Ishikawa (cell line): Measurements from ENCODE around the gene CIAO3.
A peak's percentile ranks its signal among the peaks of the same experiment; 100 is the strongest.

Experiments
- CEBPB ChIP-seq: IDR thresholded peaks from 2 replicates; pipeline ENCODE4 v1.6.1; 2012
- CREB1 ChIP-seq: IDR thresholded peaks from 2 replicates; pipeline ENCODE4 v1.6.1; 2012; ENCODE audit warnings: low read depth
- EP300 ChIP-seq: IDR thresholded peaks from 2 replicates; pipeline ENCODE4 v1.6.1; 2012; ENCODE audit warnings: borderline replicate concordance
- FOXM1 ChIP-seq: IDR thresholded peaks from 2 replicates; pipeline ENCODE4 v1.6.1; 2012; ENCODE audit warnings: low read depth, borderline replicate concordance
- NFIC ChIP-seq: IDR thresholded peaks from 2 replicates; pipeline ENCODE4 v1.6.1; 2012
- RAD21 ChIP-seq: IDR thresholded peaks from 2 replicates; pipeline ENCODE4 v1.6.1; 2012; ENCODE audit warnings: low read depth
- TAF1 ChIP-seq: IDR thresholded peaks from 2 replicates; pipeline ENCODE4 v1.6.1; 2012; ENCODE audit warnings: low read depth, mild to moderate bottlenecking
- TCF12 ChIP-seq: IDR thresholded peaks from 2 replicates; pipeline ENCODE4 v1.6.1; 2012; ENCODE audit warnings: low read depth
- TEAD4 ChIP-seq: IDR thresholded peaks from 2 replicates; pipeline ENCODE4 v1.6.1; 2012
- YY1 ChIP-seq: IDR thresholded peaks from 2 replicates; pipeline ENCODE4 v1.6.1; 2012; ENCODE audit warnings: low read depth
- TF ChIP-seq, protein P1 (sequence below): IDR thresholded peaks from 2 replicates; pipeline ENCODE4 v1.6.1; 2012
- TF ChIP-seq, protein P2 (sequence below): IDR thresholded peaks from 2 replicates; pipeline ENCODE4 v1.6.1; 2012; ENCODE audit warnings: low read depth, mild to moderate bottlenecking

DNA sequence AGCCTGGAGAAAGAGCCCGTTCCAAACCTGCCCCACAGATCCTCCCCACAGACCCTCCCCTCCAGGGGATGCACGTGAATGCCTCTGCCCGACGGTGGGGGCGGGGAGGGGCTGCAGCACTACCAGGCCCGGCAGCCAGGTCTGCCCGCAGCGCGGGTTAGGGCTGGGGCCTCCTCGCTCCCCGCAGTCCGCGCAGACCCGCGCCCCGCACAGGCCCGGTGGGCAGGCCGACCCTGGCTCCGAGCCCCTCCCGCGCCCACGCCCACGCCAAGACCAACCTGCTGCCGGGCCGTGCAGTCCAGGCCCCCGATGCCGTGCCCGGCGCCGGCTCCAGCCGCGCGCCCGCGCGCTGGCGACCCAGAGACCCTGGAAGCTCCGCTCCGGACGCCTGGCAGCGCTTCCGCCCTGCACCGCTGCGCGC, 47.2 kb upstream of the CIAO3 start, which contains the start of gene RPUSD1:
- no peak for TF ChIP-seq CREB1
- TF ChIP-seq, protein P1, sequence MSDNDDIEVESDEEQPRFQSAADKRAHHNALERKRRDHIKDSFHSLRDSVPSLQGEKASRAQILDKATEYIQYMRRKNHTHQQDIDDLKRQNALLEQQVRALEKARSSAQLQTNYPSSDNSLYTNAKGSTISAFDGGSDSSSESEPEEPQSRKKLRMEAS, result 0 out of 2 replicates have a peak, but pooled peaks have one; percentile 7
- no peak for TF ChIP-seq TCF12
- TF ChIP-seq CEBPB, result no peak
- TF ChIP-seq YY1, result no peak
- TF ChIP-seq EP300, result no peak
- TF ChIP-seq, protein P2, sequence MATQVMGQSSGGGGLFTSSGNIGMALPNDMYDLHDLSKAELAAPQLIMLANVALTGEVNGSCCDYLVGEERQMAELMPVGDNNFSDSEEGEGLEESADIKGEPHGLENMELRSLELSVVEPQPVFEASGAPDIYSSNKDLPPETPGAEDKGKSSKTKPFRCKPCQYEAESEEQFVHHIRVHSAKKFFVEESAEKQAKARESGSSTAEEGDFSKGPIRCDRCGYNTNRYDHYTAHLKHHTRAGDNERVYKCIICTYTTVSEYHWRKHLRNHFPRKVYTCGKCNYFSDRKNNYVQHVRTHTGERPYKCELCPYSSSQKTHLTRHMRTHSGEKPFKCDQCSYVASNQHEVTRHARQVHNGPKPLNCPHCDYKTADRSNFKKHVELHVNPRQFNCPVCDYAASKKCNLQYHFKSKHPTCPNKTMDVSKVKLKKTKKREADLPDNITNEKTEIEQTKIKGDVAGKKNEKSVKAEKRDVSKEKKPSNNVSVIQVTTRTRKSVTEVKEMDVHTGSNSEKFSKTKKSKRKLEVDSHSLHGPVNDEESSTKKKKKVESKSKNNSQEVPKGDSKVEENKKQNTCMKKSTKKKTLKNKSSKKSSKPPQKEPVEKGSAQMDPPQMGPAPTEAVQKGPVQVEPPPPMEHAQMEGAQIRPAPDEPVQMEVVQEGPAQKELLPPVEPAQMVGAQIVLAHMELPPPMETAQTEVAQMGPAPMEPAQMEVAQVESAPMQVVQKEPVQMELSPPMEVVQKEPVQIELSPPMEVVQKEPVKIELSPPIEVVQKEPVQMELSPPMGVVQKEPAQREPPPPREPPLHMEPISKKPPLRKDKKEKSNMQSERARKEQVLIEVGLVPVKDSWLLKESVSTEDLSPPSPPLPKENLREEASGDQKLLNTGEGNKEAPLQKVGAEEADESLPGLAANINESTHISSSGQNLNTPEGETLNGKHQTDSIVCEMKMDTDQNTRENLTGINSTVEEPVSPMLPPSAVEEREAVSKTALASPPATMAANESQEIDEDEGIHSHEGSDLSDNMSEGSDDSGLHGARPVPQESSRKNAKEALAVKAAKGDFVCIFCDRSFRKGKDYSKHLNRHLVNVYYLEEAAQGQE, result no peak
- TF ChIP-seq FOXM1, result no peak
- TF ChIP-seq TEAD4, result no peak
- no peak for TF ChIP-seq RAD21
- peak; percentile 51; the same call in 1 of the 2 replicates for TF ChIP-seq TAF1
- no peak for TF ChIP-seq NFIC
